ENCODE measurements around the gene CTIF.
"Not testable (repeated sequence)": the region's sequence is repeated elsewhere in the genome, so short reads cannot be mapped to it uniquely, and the experiment has no call there.

CTIF gene
- total RNA-seq, result 3.5 to 7.4 (median 5.4) reads per million in 3 donors

DNA sequence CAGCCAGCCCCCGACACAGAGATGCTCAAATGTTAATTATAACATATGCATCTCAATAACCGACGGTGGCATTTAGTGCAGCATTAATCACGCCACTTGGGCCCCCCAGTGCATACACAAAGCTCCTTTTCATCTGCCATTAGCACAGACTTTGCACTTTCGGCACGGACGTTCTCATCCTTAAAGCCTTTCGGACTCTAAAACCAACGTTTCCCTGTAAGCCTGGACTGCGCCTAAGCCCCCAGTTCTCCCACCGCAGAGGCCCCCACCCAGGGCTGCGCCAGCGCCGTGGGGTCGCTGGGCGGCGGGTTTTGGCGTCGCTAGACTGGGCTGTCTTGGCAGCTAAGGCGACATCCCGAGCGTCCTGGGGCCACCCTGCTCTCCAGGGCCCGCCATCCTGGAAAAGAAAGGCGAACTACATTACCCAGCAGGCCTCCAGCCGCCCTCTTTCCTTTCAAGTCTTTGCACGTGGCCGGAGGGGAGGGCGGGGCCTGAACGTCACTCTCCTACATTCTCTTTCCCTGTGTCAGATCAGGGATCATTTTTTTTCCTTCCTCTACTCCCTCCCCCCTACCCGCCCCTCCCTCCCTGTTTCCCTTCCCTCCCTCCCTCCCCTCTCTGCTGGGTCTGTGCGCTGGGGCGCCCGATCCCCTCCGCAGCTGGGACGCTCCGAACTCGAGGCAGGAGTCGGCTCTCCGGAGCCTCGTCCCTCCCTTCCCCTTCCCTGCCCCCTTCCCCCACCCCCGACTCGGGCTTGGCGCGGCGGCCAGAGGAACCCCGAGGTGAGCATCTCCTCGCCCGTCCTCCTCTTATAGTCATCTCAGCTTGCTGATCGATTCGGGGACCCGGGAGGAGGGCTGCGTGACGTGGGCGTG, at the start of gene CTIF:
Gene CTIF (plus strand): TSS at position 501 of the 875 bp plus-strand sequence. CDS start 80,535 bp downstream, outside the sequence.
- peaks cover 3% of the 10 kb centered on the region for H3K4me1 ChIP-seq (ENCODE audit: control insufficient read depth, insufficient read depth, low read length, poor library complexity, severe bottlenecking)
- H3K36me3 ChIP-seq (ENCODE audit: control insufficient read depth, insufficient read depth, low read length), result no peaks in the 10 kb centered on the region
- H3K9me3 ChIP-seq (ENCODE audit: control insufficient read depth, low read length), result no peaks in the 10 kb centered on the region
- peak within 1 kb of the TSS; percentile 89 for H3K4me3 ChIP-seq (ENCODE audit: insufficient read depth, low read depth, low read length, poor library complexity, severe bottlenecking)
- no peak within 1 kb of the TSS for H3K27ac ChIP-seq (ENCODE audit: insufficient read depth, low read length, poor library complexity, severe bottlenecking)
- DNase-seq, result peak; percentile 23 to 52 (median 51)
- H3K27me3 ChIP-seq (replicated peaks; ENCODE audit: control insufficient read depth, insufficient read depth, low read length, poor library complexity, severe bottlenecking), result no peaks in the 10 kb centered on the region

GRCh38 chr18:48490641-48491293, 48.1 kb upstream of the CTIF start:
- H3K9me3 ChIP-seq (ENCODE audit: control insufficient read depth, low read length), result no peaks in the 10 kb centered on the region
- H3K27ac ChIP-seq (ENCODE audit: insufficient read depth, low read length, poor library complexity, severe bottlenecking), result no peak overlapping the region

DNA sequence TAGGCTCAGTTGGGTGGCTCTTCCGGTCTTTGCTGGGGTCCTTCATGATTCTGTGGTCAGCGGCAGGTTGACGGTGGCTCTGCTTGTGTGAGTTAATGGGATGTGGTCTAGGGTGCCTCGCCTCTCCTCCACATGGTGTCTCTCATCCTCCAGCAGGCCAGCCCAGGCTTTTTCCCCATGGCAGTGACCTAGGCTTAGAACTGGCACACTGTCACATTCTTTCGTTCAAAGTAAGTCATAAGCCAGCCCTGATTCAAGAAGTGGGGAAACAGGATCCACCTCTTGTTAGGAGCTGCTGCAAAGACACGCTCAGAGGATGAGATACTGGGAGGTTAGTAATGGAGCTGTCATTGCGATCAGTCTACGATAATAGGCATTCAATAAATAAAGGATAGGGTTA, 46.0 kb upstream of the CTIF start:
- H3K4me3 ChIP-seq (ENCODE audit: insufficient read depth, low read depth, low read length, poor library complexity, severe bottlenecking), result no peak overlapping the region
- H3K9me3 ChIP-seq (ENCODE audit: control insufficient read depth, low read length), result no peaks in the 10 kb centered on the region
- no peaks in the 10 kb centered on the region for H3K4me1 ChIP-seq (ENCODE audit: control insufficient read depth, insufficient read depth, low read length, poor library complexity, severe bottlenecking)
- H3K27ac ChIP-seq (ENCODE audit: insufficient read depth, low read length, poor library complexity, severe bottlenecking), result no peak overlapping the region
- no peaks in the 10 kb centered on the region for H3K36me3 ChIP-seq (ENCODE audit: control insufficient read depth, insufficient read depth, low read length)
- DNase-seq, result no peak
- H3K27me3 ChIP-seq (replicated peaks; ENCODE audit: control insufficient read depth, insufficient read depth, low read length, poor library complexity, severe bottlenecking), result no peaks in the 10 kb centered on the region

More at GRCh38 chr18:48490641-48491293, 48.1 kb upstream of the CTIF start:
- Histone ChIP-seq H3K4me3 (ENCODE audit: insufficient read depth, low read depth, low read length, poor library complexity, severe bottlenecking) (no peak overlapping the region), H3K4me1 (ENCODE audit: control insufficient read depth, insufficient read depth, low read length, poor library complexity, severe bottlenecking) (no peaks in the 10 kb centered on the region), H3K36me3 (ENCODE audit: control insufficient read depth, insufficient read depth, low read length) (no peaks in the 10 kb centered on the region), H3K27me3 (replicated peaks; ENCODE audit: control insufficient read depth, insufficient read depth, low read length, poor library complexity, severe bottlenecking) (peaks cover 3% of the 10 kb centered on the region)
- DNase-seq, result no peak

DNA sequence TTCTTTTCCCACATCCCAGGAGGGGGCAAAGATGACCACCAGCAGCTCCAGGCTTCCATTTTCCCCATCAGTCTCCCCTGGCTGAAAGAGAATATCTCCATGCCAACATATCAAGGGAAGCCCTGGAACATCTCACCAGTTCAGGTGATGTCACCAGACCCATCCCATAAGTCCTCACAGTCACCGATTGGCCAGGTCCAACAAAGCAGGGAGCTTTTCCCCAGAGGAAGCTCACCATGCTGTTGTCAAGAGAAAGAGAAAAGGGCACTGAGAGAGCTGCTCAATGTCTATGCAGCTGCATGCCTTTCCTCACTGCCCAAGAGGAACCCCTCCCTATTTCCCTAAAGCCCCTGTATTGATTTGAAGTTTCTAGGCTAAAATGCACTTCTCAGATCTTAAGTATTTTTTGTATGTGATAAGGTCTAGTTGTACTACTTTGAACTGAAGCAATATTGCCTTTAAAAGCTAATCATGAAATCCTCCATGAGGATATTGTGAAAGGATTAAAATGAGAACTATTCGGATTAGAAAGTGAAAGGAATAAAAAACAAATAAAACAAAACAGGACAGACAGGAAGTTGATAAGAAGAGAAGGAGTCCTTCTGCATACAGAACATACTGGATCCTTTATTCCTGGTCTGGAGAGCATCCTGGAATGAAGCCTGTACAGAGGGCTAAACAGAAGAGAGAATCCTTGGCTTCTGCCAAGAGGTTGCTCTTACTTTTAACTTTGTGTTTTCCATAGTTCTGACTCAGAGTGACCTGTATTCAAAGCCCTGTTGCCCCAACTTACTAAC, 45.2 kb upstream of the CTIF start:
- no peaks in the 10 kb centered on the region for H3K27me3 ChIP-seq (replicated peaks; ENCODE audit: control insufficient read depth, insufficient read depth, low read length, poor library complexity, severe bottlenecking)
- H3K9me3 ChIP-seq (ENCODE audit: control insufficient read depth, low read length), result no peaks in the 10 kb centered on the region
- no peak overlapping the region for H3K4me3 ChIP-seq (ENCODE audit: insufficient read depth, low read depth, low read length, poor library complexity, severe bottlenecking)
- no peak overlapping the region for H3K27ac ChIP-seq (ENCODE audit: insufficient read depth, low read length, poor library complexity, severe bottlenecking)
- no peaks in the 10 kb centered on the region for H3K4me1 ChIP-seq (ENCODE audit: control insufficient read depth, insufficient read depth, low read length, poor library complexity, severe bottlenecking)
- H3K36me3 ChIP-seq (ENCODE audit: control insufficient read depth, insufficient read depth, low read length), result no peaks in the 10 kb centered on the region
- DNase-seq, result no peak

- H3K27me3 ChIP-seq (replicated peaks; ENCODE audit: control insufficient read depth, insufficient read depth, low read length, poor library complexity, severe bottlenecking), result no peaks in the 10 kb centered on the region
- no peaks in the 10 kb centered on the region for H3K4me1 ChIP-seq (ENCODE audit: control insufficient read depth, insufficient read depth, low read length, poor library complexity, severe bottlenecking)
- no peak for DNase-seq
- no peaks in the 10 kb centered on the region for H3K9me3 ChIP-seq (ENCODE audit: control insufficient read depth, low read length)
- no peaks in the 10 kb centered on the region for H3K36me3 ChIP-seq (ENCODE audit: control insufficient read depth, insufficient read depth, low read length)
- no peak overlapping the region for H3K27ac ChIP-seq (ENCODE audit: insufficient read depth, low read length, poor library complexity, severe bottlenecking)
- no peak overlapping the region for H3K4me3 ChIP-seq (ENCODE audit: insufficient read depth, low read depth, low read length, poor library complexity, severe bottlenecking)
These were observed 41.0 kb upstream of the CTIF start for GRCh38 chr18:48497863-48498262.

- H3K4me1 ChIP-seq (ENCODE audit: control insufficient read depth, insufficient read depth, low read length, poor library complexity, severe bottlenecking), result no peaks in the 10 kb centered on the region
- no peak overlapping the region for H3K27ac ChIP-seq (ENCODE audit: insufficient read depth, low read length, poor library complexity, severe bottlenecking)
- H3K4me3 ChIP-seq (ENCODE audit: insufficient read depth, low read depth, low read length, poor library complexity, severe bottlenecking), result no peak overlapping the region
- no peak for DNase-seq
- H3K36me3 ChIP-seq (ENCODE audit: control insufficient read depth, insufficient read depth, low read length), result no peaks in the 10 kb centered on the region
- no peaks in the 10 kb centered on the region for H3K9me3 ChIP-seq (ENCODE audit: control insufficient read depth, low read length)
- no peaks in the 10 kb centered on the region for H3K27me3 ChIP-seq (replicated peaks; ENCODE audit: control insufficient read depth, insufficient read depth, low read length, poor library complexity, severe bottlenecking)
These were observed 38.3 kb upstream of the CTIF start for GRCh38 chr18:48500517-48500916.

GRCh38 chr18:48502906-48503305, 35.9 kb upstream of the CTIF start:
- no peak for DNase-seq
- Histone ChIP-seq H3K27me3 (replicated peaks; ENCODE audit: control insufficient read depth, insufficient read depth, low read length, poor library complexity, severe bottlenecking) (no peaks in the 10 kb centered on the region), H3K4me1 (ENCODE audit: control insufficient read depth, insufficient read depth, low read length, poor library complexity, severe bottlenecking) (no peaks in the 10 kb centered on the region)

DNA sequence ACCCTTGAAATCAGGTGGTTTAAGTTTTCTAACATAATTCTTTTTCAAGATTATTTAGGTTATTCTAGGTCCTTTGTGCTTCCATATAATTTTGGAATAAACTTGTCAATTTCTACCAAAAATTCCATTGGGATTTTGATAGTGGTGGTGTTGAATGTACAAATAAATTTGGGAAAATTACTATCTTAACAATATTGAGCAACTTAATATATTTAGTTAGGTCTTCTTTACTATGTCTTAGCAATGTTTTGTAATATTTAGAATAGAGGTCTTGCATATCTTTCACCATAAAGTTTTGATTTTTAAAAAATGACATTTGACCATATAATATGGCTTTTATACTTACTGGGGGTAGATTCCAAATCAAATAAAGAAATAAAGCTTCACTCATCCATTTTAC, 34.0 kb upstream of the CTIF start:
- H3K4me3 ChIP-seq (ENCODE audit: insufficient read depth, low read depth, low read length, poor library complexity, severe bottlenecking), result no peak overlapping the region
- no peaks in the 10 kb centered on the region for H3K27me3 ChIP-seq (replicated peaks; ENCODE audit: control insufficient read depth, insufficient read depth, low read length, poor library complexity, severe bottlenecking)
- H3K36me3 ChIP-seq (ENCODE audit: control insufficient read depth, insufficient read depth, low read length), result no peaks in the 10 kb centered on the region
- no peak overlapping the region for H3K27ac ChIP-seq (ENCODE audit: insufficient read depth, low read length, poor library complexity, severe bottlenecking)
- no peaks in the 10 kb centered on the region for H3K4me1 ChIP-seq (ENCODE audit: control insufficient read depth, insufficient read depth, low read length, poor library complexity, severe bottlenecking)
- no peak for DNase-seq
- no peaks in the 10 kb centered on the region for H3K9me3 ChIP-seq (ENCODE audit: control insufficient read depth, low read length)

More at GRCh38 chr18:48502906-48503305, 35.9 kb upstream of the CTIF start:
- Histone ChIP-seq H3K4me3 (ENCODE audit: insufficient read depth, low read depth, low read length, poor library complexity, severe bottlenecking) (no peak overlapping the region), H3K9me3 (ENCODE audit: control insufficient read depth, low read length) (no peaks in the 10 kb centered on the region), H3K27ac (ENCODE audit: insufficient read depth, low read length, poor library complexity, severe bottlenecking) (no peak overlapping the region), H3K36me3 (ENCODE audit: control insufficient read depth, insufficient read depth, low read length) (no peaks in the 10 kb centered on the region)

- H3K4me1 ChIP-seq (ENCODE audit: control insufficient read depth, insufficient read depth, low read length, poor library complexity, severe bottlenecking); H3K4me3 ChIP-seq (ENCODE audit: insufficient read depth, low read depth, low read length, poor library complexity, severe bottlenecking); H3K36me3 ChIP-seq (ENCODE audit: control insufficient read depth, insufficient read depth, low read length); H3K9me3 ChIP-seq (ENCODE audit: control insufficient read depth, low read length); DNase-seq; H3K27ac ChIP-seq (ENCODE audit: insufficient read depth, low read length, poor library complexity, severe bottlenecking); H3K27me3 ChIP-seq (replicated peaks; ENCODE audit: control insufficient read depth, insufficient read depth, low read length, poor library complexity, severe bottlenecking): not testable (repeated sequence)
These were observed 31.8 kb upstream of the CTIF start for GRCh38 chr18:48506983-48507568.

Data from effector memory CD4-positive, alpha-beta T cell (primary cell).